ENCODE measurements around the gene WNT11.

WNT11 gene

GRCh38 chr11:76206327-76207081, at the start of gene WNT11:
Gene WNT11 (minus strand): TSS chr11:76206502. CDS start chr11:76206407, 95 bp downstream.
- peak in 1 of 2 donors; percentile 33 for DNase-seq

DNA sequence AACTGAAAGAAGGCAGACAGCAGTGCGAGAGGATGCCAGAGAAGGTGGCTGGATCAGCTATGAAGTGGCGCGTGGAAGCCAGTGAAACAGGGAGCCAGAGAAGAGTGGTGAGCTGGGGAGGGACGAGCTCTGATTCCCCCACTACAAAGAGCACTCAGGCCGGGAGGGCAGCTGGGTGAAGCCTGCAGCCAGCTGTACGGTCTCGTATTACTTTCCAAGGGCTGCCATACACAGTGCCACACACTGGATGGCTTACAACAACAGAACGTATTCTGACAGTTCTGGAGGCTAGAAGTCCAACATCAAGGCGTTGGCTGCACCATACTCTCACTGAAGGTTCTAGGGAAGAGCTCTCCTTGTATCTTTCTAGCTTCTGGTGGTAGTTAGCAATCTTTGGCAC, 47.1 kb upstream of the WNT11 start:
- no peak for DNase-seq

GRCh38 chr11:76252631-76253070, 46.3 kb upstream of the WNT11 start:
- DNase-seq, result no peak

- no peak for DNase-seq
Observed at GRCh38 chr11:76251576-76251975, 45.3 kb upstream of the WNT11 start.

GRCh38 chr11:76251226-76251575, 44.9 kb upstream of the WNT11 start:
- no peak for DNase-seq

GRCh38 chr11:76250520-76251225, 44.4 kb upstream of the WNT11 start:
- no peak for DNase-seq

DNA sequence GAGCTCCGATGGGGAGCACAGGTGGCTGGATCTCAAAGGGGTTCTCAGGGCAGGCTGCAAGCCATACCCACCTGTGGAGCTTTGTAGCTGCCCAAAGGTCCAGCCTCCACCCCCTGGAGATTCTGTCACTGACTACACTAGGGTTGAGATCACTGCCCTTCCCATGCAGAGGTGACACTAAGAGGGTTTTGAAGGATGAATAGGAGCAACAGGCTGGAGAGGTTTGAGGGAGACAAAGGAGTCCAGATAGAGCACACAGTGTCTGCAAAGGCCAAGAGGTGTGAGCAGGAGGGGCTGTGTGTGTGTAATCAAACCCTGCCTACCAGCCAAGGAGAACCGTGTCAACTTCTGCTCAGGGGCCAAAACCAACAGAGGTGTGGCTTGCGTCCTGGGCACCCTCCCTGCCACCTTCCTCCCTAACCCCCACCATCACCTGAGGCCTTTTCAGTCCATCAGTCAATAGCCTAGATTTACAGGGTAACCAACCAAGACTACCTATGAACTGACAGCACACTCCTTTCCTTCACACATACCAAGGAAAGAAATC, 43.0 kb upstream of the WNT11 start:
- DNase-seq, result no peak

DNA sequence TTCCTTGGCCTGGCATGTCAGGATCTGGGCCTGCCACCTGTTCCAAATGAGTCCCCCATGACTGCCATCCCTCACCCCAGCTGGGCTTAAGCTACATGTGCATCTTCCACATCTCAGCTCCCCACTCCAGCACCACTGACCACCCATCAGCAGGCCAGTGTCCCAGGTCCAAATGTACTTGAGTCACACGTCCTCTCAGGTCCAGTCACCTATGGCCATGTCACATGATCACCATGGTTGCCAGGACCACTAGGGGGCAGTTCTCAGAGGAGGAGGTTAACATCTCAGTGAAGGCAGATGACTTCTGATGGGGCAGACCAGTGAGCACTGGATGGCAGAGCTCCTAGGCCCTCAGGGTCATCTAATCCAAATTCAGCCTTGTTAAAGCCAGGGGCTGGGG, 41.9 kb upstream of the WNT11 start:
- no peak for DNase-seq

DNA sequence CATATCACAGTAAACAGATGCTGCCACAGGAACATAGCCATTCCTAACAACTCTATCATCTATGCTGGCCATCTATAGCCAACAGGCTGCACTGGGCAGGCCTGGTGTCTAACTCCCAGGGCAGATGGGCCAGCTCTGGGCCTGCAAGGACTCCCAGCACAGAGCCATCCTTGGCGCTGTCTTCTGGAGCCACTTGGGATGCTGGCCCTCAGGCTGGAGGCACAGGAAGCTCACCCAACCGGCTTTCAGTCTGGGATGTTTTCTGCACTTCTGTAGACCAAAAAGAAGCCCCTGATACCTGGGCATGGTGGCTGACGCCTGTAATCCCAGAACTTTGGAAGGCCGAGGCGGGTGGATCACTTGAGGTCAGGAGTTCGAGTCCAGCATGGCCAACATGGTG, 40.8 kb upstream of the WNT11 start:
- DNase-seq, result no peak

DNA sequence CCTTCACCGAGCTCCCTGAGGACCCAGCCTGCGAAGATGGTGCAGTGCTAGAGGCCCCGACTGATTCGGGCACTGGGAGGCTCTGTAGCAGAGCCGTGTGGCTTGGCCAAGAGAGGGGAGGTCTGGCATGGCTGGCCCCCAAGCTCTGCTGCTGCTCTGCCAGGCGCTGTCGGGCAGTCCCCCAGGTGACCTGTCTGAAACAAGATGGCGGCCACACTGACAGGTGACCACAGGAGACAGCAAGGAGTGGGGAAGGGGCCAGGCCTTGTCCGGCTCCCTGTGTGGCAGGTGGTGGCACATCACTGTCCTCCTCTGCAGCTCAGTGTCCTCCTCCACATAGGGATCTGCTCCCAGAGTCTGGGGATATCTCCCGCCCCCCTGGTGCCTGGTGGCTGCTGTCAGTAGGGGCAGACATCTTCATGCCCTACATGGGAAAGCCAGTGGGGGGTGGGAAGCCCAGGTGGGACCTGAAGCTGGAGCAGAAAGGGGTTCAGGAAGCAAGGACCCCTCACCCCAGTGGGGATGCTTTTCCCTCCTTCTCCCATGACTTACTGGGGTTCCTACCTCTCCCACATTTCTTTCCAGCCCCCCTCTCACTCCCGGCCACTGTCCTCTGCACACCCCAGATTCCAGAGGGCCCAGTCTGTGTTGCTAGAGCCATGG, 40.1 kb upstream of the WNT11 start:
- no peak for DNase-seq

GRCh38 chr11:76245720-76246119, 39.4 kb upstream of the WNT11 start:
- no peak for DNase-seq

DNA sequence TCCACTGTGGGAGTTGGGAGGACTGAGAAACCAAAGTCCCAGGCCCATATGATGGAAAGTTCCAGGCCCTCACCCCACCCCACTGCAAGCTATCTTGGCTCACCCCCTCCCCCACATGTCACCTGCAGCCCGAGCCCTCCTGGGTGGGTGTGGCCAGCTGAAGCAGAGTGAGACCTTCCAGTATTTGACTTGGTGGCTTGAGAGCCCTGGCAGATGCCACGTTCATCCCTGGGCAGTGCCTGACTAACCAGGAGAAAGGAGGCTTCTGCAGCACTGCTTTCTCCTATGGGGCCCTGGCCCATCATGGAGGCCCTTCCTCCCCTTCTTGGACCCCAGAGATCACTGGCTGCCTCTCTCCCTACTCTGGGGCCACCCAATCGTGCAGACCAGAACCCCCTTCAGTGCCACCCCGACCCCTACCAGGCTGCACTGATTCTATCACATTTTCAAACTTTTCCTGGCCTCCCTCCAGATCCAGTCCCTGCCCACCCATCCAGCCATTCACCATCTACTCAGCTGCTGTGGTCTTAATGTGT, 38.1 kb upstream of the WNT11 start:
- DNase-seq, result no peak

- DNase-seq, result no peak
Observed at GRCh38 chr11:76243957-76244285, 37.6 kb upstream of the WNT11 start.

DNA sequence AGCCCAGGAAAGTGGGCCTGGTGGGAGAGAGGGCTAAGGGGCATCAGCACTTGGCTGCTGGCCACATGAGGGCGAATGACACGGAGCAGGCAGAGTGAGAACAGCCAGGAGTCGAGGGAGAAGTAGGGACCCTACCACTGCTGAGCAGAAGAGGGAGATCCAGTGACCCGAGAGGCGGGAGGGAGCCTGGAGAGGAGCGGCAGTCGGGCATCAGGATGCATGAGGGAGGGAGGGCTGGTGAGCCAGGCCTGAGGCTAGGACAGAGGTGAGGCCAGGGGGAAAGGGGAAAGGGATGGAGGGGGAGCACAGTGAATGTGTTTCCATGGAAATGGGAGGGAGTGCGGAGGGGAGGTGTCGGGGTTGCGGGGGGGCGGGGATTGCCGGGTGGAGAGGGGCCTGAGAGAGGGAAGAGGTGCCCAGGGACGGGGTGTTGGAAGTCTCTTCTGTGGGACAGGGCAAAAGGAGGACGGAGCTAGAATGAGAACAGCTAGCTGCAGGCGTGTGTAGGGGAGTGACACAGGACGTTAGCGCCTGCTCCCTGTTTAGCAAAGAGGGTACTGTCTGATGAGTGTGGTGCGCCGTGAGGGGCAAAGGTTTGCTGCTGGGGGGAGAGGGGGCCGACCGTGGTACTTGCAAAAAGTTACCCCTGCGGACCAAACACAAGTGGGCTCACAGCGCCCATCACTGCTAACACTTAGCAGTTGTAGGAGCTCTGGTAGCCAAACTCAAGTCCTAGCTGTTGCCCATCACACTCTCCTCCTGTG, 37.1 kb upstream of the WNT11 start:
- no peak for DNase-seq

DNA sequence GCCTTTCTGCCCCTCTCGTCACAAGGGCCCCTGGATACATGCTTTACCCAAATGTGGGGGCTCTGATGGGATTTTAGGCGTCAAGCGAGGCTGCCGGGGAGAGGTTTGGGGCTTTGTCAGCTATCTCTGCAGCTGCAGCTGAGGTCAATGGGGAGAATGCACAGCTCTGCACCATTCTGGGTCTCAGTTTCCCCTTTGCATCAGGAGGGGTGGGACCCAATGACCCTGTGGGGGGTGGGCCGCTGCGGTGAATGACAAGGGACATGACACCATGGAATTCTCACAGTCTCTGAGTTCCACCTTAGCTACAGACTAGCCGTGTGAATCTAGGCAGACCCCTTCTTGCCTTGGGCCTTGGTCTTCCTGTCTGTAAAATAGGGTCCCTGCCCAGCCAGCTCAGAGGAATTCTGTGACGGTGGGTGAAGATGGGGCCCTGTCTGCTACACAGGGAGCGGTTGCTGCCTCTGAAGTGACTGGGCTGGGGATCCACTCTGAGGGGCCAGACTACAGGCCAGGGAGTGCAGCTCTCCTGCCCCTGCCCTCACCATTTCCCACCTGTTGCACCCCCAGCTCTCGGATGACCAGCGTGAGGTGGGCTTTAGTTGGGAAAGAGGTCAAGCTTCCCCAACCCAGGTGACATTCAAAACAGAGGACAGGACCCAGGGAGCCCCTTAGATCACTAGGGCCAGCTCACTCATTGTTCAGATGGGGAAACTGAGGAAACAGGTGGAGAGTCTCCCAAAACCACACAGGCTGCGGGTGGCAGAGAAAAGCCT, 35.9 kb upstream of the WNT11 start:
- DNase-seq, result no peak

GRCh38 chr11:76241243-76242000, 35.1 kb upstream of the WNT11 start:
- no peak for DNase-seq

GRCh38 chr11:76240666-76241065, 34.4 kb upstream of the WNT11 start:
- no peak for DNase-seq

- DNase-seq, result no peak
Observed at GRCh38 chr11:76240161-76240540, 33.8 kb upstream of the WNT11 start.

- no peak for DNase-seq
Observed at GRCh38 chr11:76239483-76240160, 33.3 kb upstream of the WNT11 start.

- DNase-seq, result no peak
Observed at GRCh38 chr11:76238551-76238950, 32.2 kb upstream of the WNT11 start.

DNA sequence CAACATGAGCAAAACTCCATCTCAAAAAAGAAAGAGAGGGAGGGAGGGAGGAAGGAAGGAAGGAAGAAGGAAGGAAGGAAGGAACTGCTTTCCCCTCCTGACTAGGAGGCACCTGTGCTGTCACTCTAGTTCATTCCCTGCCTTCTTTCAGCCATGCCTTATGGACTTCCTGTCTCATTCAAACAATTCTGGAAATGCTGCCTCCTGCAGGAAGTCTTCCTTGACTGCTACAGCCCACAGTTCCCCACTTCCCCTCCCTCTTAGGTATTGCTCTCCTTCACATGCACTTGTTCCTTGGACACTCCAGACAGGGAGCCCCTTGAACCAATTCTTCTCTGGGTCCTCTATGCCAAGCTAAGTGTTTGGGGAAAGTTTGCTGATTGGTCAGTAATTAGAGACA, 31.6 kb upstream of the WNT11 start:
- no peak for DNase-seq

All from CD4-positive, alpha-beta T cell treated with Interferon alpha-2 for 1 hour (primary cell).